HG03378 (cell line): ENCODE measurements around the gene KSR1.

Experiments
- ATAC-seq: cut with Tn5 transposase; IDR thresholded peaks from one replicate; pipeline ENCODE4 v1.9.1; 2021; ENCODE audit warnings: mild to moderate bottlenecking, moderate library complexity; ENCODE audit not compliant: unreplicated experiment

The KSR1 gene

GRCh38 chr17:27532269-27533263, 76.3 kb downstream of the KSR1 start:
- no peak for ATAC-seq

GRCh38 chr17:27533874-27534815, 77.9 kb downstream of the KSR1 start:
- no peak for ATAC-seq

GRCh38 chr17:27535178-27535928, 79.1 kb downstream of the KSR1 start:
- no peak for ATAC-seq

GRCh38 chr17:27535975-27536374, 79.7 kb downstream of the KSR1 start:
- no peak for ATAC-seq

- ATAC-seq, result no peak
These were observed 80.5 kb downstream of the KSR1 start for GRCh38 chr17:27536781-27537180.

GRCh38 chr17:27538156-27538955, 82.1 kb downstream of the KSR1 start:
- no peak for ATAC-seq

- no peak for ATAC-seq
These were observed 82.9 kb downstream of the KSR1 start for GRCh38 chr17:27539152-27539551.

GRCh38 chr17:27539794-27540317, 83.6 kb downstream of the KSR1 start:
- ATAC-seq, result no peak

- ATAC-seq, result no peak
These were observed 84.3 kb downstream of the KSR1 start for GRCh38 chr17:27540318-27541101.

- no peak for ATAC-seq
These were observed 85.2 kb downstream of the KSR1 start for GRCh38 chr17:27541301-27542023.

GRCh38 chr17:27542841-27543463, 86.7 kb downstream of the KSR1 start:
- no peak for ATAC-seq

- no peak for ATAC-seq
These were observed 87.2 kb downstream of the KSR1 start for GRCh38 chr17:27543464-27543856.

- no peak for ATAC-seq
These were observed 87.7 kb downstream of the KSR1 start for GRCh38 chr17:27543958-27544349.

- peak; percentile 80 for ATAC-seq
These were observed 88.3 kb downstream of the KSR1 start for GRCh38 chr17:27544350-27545131.

- ATAC-seq, result no peak
These were observed 89.4 kb downstream of the KSR1 start for GRCh38 chr17:27545562-27546229.

GRCh38 chr17:27546624-27547300, 90.5 kb downstream of the KSR1 start:
- peak; percentile 35 for ATAC-seq
